ENCODE results near the gene SLC24A4.

SLC24A4 gene

GRCh38 chr14:92316176-92316575 is 6.8 kb upstream of the SLC24A4 start:
- DNase-seq (ENCODE audit: low spot score): no peak

- no peak for DNase-seq (ENCODE audit: low spot score)
Measured at GRCh38 chr14:92316937-92317336, 6.0 kb upstream of the SLC24A4 start.

- DNase-seq (ENCODE audit: low spot score): no peak
Measured at GRCh38 chr14:92317511-92317910, 5.5 kb upstream of the SLC24A4 start.

- no peak for DNase-seq (ENCODE audit: low spot score)
Measured at GRCh38 chr14:92321701-92322100, 1.3 kb upstream of the SLC24A4 start.

- DNase-seq (ENCODE audit: low spot score): no peak
Measured at GRCh38 chr14:92322516-92322915, 449 bp upstream of the SLC24A4 start.

GRCh38 chr14:92323916-92324818 is 1.2 kb downstream of the SLC24A4 start:
- no peak for DNase-seq (ENCODE audit: low spot score)

- no peak for DNase-seq (ENCODE audit: low spot score)
Measured at GRCh38 chr14:92325835-92326234, 2.9 kb downstream of the SLC24A4 start.

GRCh38 chr14:92328664-92329255 is 5.8 kb downstream of the SLC24A4 start:
- no peak for DNase-seq (ENCODE audit: low spot score)

GRCh38 chr14:92334050-92334449 is 11.1 kb downstream of the SLC24A4 start:
- DNase-seq (ENCODE audit: low spot score): no peak

- DNase-seq (ENCODE audit: low spot score): no peak
Measured at GRCh38 chr14:92336363-92336762, 13.4 kb downstream of the SLC24A4 start.

- no peak for DNase-seq (ENCODE audit: low spot score)
Measured at GRCh38 chr14:92339426-92339825, 16.5 kb downstream of the SLC24A4 start.

- DNase-seq (ENCODE audit: low spot score): no peak
Measured at GRCh38 chr14:92340071-92340470, 17.1 kb downstream of the SLC24A4 start.

GRCh38 chr14:92340931-92341330 is 18.0 kb downstream of the SLC24A4 start:
- no peak for DNase-seq (ENCODE audit: low spot score)

GRCh38 chr14:92341791-92342190 is 18.8 kb downstream of the SLC24A4 start:
- DNase-seq (ENCODE audit: low spot score): no peak

- DNase-seq (ENCODE audit: low spot score): no peak
Measured at GRCh38 chr14:92348154-92348553, 25.2 kb downstream of the SLC24A4 start.

- DNase-seq (ENCODE audit: low spot score): no peak
Measured at GRCh38 chr14:92351750-92352149, 28.8 kb downstream of the SLC24A4 start.

GRCh38 chr14:92352158-92352985 is 29.4 kb downstream of the SLC24A4 start:
- DNase-seq (ENCODE audit: low spot score): peak; percentile 23

- DNase-seq (ENCODE audit: low spot score): no peak
Measured at GRCh38 chr14:92353447-92353846, 30.5 kb downstream of the SLC24A4 start.

GRCh38 chr14:92356677-92357076 is 33.7 kb downstream of the SLC24A4 start:
- DNase-seq (ENCODE audit: low spot score): no peak

- DNase-seq (ENCODE audit: low spot score): no peak
Measured at GRCh38 chr14:92360651-92361370, 37.8 kb downstream of the SLC24A4 start.

GRCh38 chr14:92362781-92363235 is 39.8 kb downstream of the SLC24A4 start:
- no peak for DNase-seq (ENCODE audit: low spot score)

- no peak for DNase-seq (ENCODE audit: low spot score)
Measured at GRCh38 chr14:92366237-92366636, 43.3 kb downstream of the SLC24A4 start.
